ENCODE measurements around the gene ISG20.

Gene ISG20

GRCh38 chr15:88655103-88655553 lies 16.3 kb downstream of the ISG20 start:
- peak overlapping the region; percentile 92 for H3K27ac ChIP-seq
- peaks cover 50 to 66% of the 10 kb centered on the region in 2 experiments for H3K4me1 ChIP-seq (ENCODE audit: control insufficient read depth in 1 of 2, insufficient read depth in 1 of 2, low read depth in 1 of 2, low read length in 1 of 2)
- H3K9me3 ChIP-seq, result no peaks in the 10 kb centered on the region
- TF ChIP-seq CTCF (IDR thresholded peaks at IDR 0.05), result no peak
- H3K4me3 ChIP-seq (ENCODE audit: low read depth in 1 of 2, low read length in 1 of 2), result peak overlapping the region in 1 of 2 experiments; percentile 42
- no peaks in the 10 kb centered on the region for H3K27me3 ChIP-seq
- peaks cover 50% of the 10 kb centered on the region for H3K36me3 ChIP-seq

DNA sequence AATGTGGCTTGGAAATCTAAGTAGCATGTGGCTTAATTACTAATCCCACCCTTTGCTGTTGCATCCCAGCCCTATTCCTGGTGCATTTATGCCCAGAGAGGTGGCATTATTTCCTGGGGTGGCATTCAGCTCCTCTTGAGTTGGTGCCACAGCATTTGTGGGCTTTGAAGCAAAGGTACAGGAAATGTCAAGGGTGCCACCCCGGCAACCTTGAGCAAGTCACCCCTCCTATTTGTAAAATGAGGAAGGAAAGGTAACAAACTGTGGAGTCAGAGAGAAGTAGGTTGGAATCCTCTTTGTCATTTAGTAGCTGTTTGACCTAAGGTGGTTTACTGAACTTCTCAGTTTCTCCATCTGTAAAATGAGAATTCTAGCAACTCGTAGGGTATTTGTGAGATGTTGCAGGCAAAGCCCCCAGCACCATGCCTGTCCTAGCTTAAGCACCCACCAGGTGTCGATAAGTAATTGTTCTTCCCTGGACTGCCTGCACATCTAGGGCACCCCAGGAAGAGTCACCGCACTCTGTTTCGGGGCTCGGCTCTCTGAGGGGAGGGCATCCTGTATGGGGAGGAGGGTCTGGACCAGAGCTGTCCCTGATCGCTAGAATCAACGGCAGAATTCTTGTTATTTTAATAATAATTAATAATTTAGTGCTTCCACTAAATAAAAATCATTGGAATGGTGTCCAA lies 17.1 kb downstream of the ISG20 start:
- H3K4me3 ChIP-seq (ENCODE audit: low read depth in 1 of 2, low read length in 1 of 2), result peak overlapping the region; percentile 28 to 42
- H3K4me1 ChIP-seq (ENCODE audit: control insufficient read depth in 1 of 2, insufficient read depth in 1 of 2, low read depth in 1 of 2, low read length in 1 of 2), result peaks cover 50 to 66% of the 10 kb centered on the region in 2 experiments

GRCh38 chr15:88656760-88657221 lies 18.0 kb downstream of the ISG20 start:
- Histone ChIP-seq H3K36me3 (peaks cover 33% of the 10 kb centered on the region), H3K9me3 (no peaks in the 10 kb centered on the region), H3K4me1 (ENCODE audit: control insufficient read depth in 1 of 2, insufficient read depth in 1 of 2, low read depth in 1 of 2, low read length in 1 of 2) (peaks cover 48 to 58% of the 10 kb centered on the region in 2 experiments), H3K27me3 (no peaks in the 10 kb centered on the region), H3K4me3 (ENCODE audit: low read depth in 1 of 2, low read length in 1 of 2) (peak overlapping the region; percentile 1 to 2), H3K27ac (peak overlapping the region; percentile 92)
- no peak for TF ChIP-seq CTCF (IDR thresholded peaks at IDR 0.05)

More for the DNA sequence above, 17.1 kb downstream of the ISG20 start:
- H3K36me3 ChIP-seq, result peaks cover 42% of the 10 kb centered on the region
- H3K9me3 ChIP-seq, result no peaks in the 10 kb centered on the region
- H3K27ac ChIP-seq, result peak overlapping the region; percentile 92
- H3K27me3 ChIP-seq, result no peaks in the 10 kb centered on the region
- TF ChIP-seq CTCF (IDR thresholded peaks at IDR 0.05), result peak; percentile 17

DNA sequence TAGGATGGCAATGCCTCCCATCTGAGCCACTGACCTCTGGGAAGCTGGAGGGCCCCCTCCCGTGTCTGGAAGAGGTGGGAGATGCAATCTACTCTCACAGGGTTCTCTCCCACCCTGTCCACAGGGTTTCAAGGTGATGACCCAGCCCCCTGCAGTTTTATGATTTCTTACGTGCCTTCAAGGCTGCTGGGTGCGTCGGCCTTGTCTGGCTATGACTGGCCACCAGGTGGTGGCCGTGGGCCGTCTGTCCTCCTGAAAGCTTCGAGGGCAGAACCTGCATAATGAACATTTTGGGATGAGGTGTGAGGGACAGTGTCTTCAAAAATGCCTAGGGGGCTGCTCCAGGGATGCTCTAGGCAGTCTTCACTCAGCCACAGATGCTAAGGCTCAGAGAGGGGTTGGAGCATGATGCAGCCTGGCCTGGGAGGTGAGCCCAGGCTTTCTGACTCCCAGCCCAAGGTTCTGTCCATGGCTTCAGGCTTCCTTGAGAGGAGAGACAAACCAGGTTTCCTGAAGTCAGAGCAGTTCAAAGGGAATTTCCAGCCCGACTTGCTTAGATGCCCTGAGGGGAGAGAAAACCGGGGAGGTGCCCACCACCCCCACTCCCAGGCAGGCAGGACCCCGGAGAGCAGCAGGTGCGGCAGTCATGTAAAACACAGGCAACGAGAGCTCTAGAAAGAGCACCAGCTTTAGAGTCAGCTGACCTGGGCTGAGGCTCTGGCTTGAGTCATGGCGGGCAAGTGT lies 18.7 kb downstream of the ISG20 start:
- H3K27me3 ChIP-seq, result no peaks in the 10 kb centered on the region
- peaks cover 45 to 53% of the 10 kb centered on the region in 2 experiments for H3K4me1 ChIP-seq (ENCODE audit: control insufficient read depth in 1 of 2, insufficient read depth in 1 of 2, low read depth in 1 of 2, low read length in 1 of 2)
- peak; percentile 63 for TF ChIP-seq CTCF (IDR thresholded peaks at IDR 0.05)
- peak overlapping the region in 1 of 2 experiments; percentile 1 for H3K4me3 ChIP-seq (ENCODE audit: low read depth in 1 of 2, low read length in 1 of 2)
- H3K27ac ChIP-seq, result peak overlapping the region; percentile 92
- H3K36me3 ChIP-seq, result peaks cover 29% of the 10 kb centered on the region
- no peaks in the 10 kb centered on the region for H3K9me3 ChIP-seq

DNA sequence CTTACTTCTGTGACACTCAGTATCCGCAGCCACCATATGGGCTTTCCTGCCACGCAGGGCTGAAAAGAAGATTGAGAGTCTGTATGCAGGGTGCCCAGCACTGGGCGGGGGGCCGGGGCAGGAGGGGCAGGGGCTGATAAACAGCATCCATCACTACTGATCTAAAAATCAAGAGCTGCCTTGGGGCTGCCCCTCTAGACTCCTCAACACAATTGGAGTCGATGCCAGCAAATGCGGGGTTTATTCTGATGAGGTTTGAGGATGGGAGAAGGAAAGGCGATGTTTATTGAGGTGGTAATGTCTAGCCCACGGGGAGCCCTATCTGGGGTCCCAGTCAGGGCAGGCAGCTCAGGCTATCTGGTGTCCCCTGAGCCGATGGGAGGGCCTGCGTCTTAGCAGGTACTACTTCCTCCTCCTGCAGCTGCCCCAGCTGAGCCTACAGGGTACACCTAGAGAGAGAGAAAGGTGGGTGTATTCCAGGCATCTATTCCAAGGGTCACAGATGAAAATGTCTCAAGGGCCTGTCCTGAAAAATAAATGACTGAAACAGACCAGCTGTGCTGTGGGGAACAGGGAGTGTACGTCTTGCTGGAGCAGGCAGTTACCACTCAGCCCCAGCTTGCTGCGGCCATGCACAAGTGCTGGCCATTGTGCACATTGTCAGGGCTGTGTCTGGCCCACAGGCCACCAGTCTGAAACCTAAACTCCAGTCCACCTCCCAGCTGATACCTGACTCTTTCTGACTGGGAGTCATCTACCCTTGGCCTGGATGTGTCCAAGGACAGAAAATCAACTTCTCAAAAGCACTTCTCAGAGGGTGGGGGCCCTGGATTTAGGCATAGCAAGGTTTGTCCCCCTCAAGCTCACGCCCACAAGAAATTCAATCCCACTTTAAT lies 19.5 kb downstream of the ISG20 start:
- Histone ChIP-seq H3K4me1 (ENCODE audit: control insufficient read depth in 1 of 2, insufficient read depth in 1 of 2, low read depth in 1 of 2, low read length in 1 of 2) (peaks cover 37 to 45% of the 10 kb centered on the region in 2 experiments), H3K9me3 (no peaks in the 10 kb centered on the region), H3K4me3 (ENCODE audit: low read depth in 1 of 2, low read length in 1 of 2) (no peak overlapping the region), H3K27me3 (no peaks in the 10 kb centered on the region), H3K36me3 (peaks cover 21% of the 10 kb centered on the region), H3K27ac (no peak overlapping the region)
- no peak for TF ChIP-seq CTCF (IDR thresholded peaks at IDR 0.05)
